Measurements from ENCODE around the gene SPATA6.
"Not testable (repeated sequence)": the region's sequence is repeated elsewhere in the genome, so short reads cannot be mapped to it uniquely, and the experiment has no call there.

The SPATA6 gene

DNA sequence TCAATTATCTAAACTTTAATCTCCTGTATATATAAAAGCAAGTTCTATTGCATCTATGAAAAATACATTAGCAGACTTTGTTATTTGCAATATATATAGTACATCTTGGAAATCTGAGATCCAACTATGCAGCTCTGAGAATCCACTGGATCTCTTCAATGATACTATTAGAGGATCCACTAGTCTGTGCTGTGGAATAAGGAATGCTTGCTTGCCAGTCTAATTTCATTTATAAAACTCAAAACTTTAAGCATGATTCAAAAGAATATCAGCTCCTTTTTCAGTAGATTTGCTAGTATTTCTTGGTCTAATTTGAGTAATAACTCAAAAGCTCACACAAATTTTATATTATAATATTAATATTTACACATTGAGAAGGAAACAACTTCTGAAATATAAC lies 115.1 kb downstream of the SPATA6 start:
- no peak for DNase-seq (ENCODE audit: low spot score)

DNA sequence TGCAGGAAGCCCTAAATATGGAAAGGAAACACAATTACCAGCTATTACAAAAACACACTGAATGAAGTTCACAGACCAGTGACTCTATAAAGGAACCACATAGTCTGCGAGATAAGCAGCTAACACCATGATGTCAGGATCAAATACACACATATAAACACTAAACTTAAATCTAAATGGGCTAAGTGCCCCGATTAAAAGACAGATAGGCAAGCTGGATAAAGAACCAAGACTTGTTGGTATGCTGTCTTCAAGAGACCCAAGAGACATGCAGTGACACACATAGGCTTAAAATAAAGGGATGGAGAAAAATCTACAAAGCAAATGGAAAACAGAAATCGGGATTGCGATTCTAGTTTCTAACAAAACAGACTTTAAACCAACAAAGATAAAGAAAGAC lies 127.6 kb downstream of the SPATA6 start:
- no peak for DNase-seq (ENCODE audit: low spot score)

DNA sequence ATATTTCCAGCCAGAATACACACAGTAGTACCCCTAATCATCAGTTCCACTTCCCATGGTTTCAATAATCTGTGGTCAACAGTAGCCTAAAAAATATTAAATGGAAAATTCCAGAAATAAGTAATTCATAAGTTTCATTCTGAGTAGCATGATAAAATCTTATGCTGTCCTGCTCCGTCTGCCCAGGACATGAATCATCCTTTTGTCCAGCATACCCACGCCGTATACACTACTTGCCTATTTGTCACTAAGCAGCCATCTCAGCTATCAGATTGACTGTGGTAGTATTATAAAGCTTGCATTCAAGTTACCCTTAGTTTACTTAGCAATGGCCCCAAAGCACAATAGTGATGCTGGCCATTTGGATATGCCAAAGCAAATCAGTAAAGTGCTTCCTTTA lies 130.8 kb downstream of the SPATA6 start:
- DNase-seq (ENCODE audit: low spot score): no peak

DNA sequence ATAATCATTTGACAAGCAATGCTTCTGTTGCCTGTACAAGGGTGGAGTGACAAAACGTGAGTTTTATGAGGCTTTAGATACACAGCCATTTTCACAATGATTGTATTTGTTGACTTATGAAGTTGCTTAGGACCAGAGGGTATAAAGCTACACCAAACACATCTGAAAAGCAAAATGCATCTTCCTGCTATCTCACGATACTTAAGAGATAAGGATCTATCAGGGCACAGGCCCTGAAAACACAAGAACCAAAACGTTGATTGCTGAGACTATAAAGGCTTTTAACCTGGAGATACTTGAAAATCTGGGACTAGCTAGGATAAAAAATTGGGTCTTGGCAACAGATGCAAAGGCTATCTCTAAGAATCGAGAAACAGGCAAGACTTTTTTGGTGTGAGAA lies 133.7 kb downstream of the SPATA6 start:
- no peak for DNase-seq (ENCODE audit: low spot score)

DNA sequence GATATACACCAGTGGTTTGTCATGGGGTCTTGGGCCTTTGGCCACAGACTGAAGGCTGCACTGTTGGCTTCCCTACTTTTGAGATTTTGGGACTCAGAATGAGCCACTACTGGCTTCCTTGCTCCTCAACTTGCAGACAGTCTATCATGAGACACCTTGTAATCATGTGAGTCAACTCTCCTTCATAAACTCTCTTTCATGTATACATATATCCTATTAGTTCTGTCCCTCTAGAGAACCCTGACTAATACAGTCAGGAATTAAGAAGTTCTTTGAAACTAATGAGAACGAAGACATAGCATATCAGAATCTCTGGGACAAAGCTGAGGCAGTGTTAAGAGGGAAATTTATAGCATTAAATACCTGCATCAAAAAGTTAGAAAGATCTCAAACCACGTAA lies 138.7 kb downstream of the SPATA6 start:
- DNase-seq (ENCODE audit: low spot score): no peak

DNA sequence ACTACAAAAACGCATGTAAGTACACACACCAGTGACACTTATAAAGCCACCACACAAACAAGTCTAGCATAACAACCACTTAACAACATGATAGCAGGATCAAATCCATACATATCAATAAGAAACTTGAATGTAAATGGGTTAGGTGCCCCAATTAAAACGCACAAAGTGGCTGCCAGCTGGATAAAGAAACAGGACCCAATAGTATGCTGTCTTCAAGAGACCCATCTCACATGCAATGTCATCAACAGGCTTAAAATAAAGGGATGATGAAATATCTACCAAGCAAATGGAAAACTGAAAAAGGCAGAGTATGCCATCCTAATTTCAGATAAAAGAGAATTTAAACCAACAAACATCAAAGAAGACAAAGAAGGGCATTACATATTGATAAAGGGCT lies 139.9 kb downstream of the SPATA6 start:
- DNase-seq (ENCODE audit: low spot score): no peak

DNA sequence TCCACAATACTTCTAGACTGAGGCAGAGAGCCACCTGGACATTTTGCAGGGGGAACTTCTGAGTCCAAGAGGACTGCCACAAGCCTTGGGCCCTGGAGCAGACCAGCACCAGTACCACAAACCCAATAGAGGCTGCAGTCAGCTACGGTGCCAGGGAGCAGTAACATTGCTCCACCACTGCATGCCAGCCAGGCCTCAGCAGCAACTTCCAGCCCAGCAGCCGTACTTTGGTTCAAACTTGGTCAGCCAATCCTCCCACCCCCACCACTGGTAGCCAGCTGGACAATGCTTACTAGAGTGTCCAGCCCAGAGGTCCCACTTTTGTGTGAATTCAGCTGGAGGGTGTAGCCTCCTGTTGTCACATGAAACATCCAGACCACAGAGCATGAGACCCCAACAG lies 142.1 kb downstream of the SPATA6 start:
- DNase-seq (ENCODE audit: low spot score): no peak

DNA sequence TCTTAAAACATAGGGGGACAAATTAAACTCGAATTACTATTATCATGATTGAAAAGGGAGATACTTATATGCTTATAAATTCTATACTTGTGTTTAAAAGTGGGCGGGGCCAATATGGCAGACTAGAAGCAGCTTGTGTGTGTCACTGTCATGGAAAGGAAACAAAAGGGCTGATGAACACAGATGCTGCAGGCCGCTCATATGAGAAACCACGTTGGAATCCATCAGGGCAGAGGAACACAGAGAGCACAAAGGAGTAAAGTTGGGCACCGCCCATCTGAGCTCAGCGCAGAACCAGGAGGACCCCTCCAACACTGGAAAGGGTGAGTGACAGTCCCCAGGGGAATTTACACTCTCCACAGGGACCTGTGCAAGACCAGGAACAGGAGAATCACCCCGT lies 142.5 kb downstream of the SPATA6 start:
- no peak for DNase-seq (ENCODE audit: low spot score)

DNA sequence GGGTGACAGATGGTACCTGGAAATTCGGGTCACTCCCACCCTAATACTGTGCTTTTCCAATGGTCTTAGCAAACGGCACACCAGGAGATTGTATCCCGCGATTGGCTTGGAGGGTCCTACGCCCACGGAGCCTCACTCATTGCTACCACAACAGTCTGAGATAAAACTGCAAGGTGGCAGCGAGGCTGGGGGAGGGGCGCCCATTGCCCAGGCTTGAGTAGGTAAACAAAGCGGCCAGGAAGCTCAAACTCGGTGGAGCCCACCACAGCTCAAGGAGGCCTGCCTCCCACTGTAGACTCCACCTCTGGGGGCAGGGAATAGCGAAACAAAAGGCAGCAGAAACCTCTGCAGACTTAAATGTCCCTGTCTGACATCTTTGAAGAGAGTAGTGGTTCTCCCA lies 160.2 kb downstream of the SPATA6 start:
- DNase-seq (ENCODE audit: low spot score): not testable (repeated sequence)

DNA sequence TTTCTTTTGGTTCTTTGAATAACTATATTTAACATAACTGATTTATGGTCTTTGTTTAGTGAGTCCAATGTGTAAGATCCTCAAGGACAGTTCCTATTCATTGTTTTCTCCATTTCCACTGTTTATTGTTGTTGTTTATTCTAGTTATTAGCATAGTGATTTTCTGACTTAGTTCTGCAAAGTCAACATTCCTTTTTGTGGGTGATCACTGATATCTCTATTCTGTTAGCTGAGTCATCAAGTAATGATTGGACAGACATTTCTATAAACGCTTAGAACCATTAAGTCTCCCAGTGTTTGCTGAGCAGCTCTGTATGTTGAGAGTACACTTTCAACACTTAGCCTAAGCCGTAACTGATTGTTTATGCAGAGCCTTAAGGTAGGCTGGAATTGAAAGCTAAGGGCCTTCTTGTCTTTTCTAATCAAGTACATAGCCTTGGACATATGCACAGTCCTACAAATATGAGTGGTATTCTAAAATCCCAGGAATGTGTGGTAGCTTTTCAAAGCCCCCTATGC lies 162.4 kb downstream of the SPATA6 start:
- DNase-seq (ENCODE audit: low spot score): no peak

DNA sequence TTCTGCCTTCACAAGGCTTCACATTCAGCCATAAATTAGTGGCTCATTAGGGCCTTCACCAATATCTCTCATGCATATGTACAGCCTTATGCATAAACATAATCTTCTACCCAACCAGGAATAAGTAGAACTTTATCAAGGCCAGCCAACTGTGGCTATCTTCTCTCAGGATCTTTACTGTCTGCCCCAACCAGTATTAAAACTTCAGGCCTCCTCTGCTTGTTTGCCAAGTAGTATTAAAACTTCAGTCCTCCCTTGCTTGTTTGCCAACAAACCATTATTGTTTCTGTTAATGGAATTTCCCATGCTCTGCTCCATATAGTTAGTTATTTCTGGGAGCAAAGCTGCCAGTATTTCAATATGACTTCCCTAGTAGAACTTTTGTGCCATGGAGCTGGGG lies 169.4 kb downstream of the SPATA6 start:
- DNase-seq (ENCODE audit: low spot score): no peak

DNA sequence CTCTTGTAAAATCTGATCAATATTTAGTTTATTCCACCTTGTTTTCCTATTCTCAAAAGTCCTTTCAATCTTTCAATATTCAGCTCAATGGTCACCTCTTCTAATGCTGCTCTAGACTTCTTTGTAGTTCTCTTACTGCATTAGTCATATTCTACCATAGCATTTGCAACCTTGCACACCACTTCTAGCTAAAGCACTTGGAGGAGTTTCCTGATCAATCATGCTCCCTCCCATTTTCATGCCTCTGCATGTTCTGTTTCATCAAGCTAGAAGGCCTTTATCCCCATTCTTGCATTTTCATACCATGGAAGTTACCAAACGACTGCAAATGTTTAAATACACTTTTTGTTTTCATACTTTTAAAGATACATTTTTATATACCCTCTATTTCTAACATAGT lies 177.3 kb downstream of the SPATA6 start:
- DNase-seq (ENCODE audit: low spot score): no peak

DNA sequence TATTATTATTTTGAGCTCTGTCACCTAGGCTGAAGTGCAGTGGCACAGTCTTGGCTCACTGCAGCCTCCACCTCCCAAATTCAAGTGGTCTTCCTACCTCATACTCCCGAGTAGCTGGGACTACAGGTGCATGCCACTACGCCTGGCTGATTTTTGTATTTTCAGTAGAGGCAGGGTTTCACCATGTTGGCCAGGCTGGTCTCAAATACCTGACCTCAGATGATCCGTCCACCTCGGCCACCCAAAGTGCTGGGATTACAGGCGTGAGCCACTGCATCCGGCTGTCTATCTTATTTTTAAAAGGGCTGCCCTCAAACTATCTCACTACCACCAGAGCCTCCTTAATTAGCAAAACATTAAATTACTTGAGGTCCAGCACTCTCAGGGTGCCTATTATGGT lies 177.9 kb downstream of the SPATA6 start:
- not testable (repeated sequence) for DNase-seq (ENCODE audit: low spot score)

DNA sequence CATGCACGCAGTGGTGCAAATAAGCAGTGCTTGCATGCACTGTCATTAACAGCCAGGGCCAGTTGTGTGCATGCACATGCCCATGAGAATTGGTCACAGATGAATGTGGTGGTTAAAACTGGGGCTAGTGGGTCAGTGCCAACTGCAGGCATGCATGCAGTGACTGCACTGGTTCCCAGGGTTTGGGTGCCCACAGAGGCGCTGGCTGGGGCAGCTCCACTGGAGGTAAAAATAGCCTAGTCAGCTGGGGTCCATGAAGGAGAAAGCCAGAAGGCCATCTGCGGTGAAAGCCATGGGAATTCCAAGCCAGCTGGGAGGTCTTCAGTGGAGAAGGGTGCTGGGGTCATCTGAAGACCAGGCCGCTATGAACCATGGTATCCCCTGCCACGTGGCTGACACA lies 179.3 kb downstream of the SPATA6 start:
- no peak for DNase-seq (ENCODE audit: low spot score)

DNA sequence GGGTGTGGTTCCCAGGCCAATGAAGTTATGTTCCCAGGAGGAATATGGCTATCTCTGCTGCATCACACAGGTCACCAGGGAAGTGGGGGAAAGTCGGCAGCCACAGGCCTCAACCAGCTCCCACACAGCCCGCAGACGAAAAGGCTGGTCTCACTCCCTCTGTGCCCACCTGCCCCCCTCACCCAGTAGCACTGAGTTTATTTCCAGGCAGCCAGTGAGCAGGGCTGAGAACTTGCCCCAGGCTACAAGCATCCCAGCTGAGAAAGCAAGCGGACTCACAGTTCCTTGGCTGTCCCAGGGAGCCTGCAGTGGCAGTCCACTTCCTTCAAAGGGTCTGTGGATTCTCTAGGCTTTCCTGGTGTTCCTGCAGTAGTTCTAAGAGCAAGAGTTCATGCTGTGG lies 180.6 kb downstream of the SPATA6 start:
- DNase-seq (ENCODE audit: low spot score): no peak

DNA sequence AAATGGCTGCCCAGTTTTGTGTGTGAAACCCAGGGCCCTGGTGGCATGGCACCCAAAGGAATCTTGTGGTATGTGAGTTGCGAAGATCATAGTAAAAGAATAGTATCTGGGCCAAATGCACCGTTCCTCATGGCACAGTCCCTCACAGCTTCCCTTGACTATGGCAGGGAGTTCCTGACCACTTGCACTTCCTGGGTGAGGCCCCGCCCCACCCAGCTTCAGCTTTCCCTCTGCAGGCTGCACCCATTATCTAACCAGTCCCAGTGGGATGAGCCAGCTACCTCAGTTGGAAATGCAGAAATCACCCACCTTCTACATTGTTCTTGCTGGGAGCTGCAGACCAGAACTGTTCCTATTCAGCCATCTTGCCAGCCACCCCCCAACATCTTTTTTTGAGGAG lies 186.5 kb downstream of the SPATA6 start:
- no peak for DNase-seq (ENCODE audit: low spot score)

DNA sequence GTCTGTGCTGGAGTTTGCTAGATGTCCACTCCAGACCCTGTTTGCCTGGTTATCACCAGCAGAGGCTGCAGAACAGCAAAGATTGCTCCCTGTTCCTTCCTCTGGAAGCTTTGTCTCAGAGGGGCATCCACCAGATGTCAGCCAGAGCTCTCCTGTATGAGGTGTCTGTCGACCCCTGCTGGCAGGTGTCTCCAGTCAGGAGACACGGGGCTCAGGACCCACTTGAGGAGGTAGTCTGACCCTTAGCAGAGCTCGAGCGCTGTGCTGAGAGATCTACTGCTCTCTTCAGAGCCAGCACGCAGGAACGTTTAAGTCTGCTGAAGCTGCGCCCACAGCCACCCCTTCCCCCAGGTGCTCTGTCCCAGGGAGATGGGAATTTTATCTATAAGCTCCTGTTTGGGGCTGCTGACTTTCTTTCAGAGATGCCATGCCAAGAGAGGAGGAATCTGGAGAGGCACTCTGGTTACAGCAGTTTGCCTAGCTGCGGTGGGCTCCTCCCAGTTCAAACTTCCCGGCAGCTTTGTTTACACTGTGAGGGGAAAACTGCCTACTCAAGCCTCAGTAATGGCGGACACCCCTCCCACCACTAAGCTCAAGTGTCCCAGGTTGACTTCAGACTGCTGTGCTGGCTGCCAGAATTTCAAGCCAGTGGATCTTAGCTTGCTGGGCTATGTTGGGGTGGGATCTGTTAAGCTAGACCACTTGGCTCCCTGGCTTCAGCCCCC lies 187.1 kb downstream of the SPATA6 start:
- not testable (repeated sequence) for DNase-seq (ENCODE audit: low spot score)

DNA sequence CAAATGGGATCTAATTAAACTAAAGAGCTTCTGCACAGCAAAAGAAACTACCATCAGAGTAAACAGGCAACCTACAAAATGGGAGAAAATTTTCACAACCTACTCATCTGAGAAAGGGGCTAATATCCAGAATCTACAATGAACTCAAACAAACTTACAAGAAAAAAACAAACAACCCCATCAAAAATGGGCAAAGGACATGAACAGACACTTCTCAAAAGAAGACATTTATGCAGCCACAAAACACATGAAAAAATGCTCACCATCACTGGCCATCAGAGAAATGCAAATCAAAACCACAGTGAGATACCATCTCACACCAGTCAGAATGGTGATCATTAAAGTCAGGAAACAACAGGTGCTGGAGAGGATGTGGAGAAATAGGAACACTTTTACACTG lies 189.7 kb downstream of the SPATA6 start:
- not testable (repeated sequence) for DNase-seq (ENCODE audit: low spot score)

DNA sequence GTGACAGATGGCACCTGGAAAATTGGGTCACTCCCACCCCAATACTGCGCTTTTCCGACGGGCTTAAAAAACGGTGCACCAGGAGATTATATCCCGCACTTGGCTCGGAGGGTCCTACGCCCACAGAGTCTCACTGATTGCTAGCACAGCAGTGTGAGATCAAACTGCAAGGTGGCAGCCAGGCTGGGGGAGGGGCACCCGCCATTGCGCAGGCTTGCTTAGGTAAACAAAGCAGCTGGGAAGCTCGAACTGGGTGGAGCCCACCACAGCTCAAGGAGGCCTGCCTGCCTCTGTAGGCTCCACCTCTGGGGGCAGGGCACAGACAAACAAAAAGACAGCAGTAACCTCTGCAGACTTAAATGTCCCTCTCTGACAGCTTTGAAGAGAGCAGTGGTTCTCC lies 194.6 kb downstream of the SPATA6 start:
- DNase-seq (ENCODE audit: low spot score): not testable (repeated sequence)

DNA sequence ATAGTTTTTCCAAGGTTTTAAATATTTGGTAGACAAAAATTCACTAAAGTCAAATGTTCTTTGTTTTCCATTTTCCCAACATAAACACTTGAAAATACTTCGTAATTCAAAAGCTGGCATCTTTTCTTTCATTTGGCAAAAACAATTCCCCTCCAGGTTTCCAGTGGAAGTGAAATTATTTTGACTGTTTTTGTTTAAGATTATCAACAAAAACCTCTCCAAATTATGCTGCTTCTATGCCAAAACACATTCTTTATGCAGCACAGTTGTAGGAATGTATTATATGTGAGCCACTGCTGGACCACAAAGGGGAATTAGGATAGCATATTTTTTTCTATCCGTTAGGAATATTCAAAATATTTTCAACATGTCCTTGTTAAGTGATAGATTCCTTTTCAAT lies 205.4 kb downstream of the SPATA6 start:
- no peak for DNase-seq (ENCODE audit: low spot score)

DNA sequence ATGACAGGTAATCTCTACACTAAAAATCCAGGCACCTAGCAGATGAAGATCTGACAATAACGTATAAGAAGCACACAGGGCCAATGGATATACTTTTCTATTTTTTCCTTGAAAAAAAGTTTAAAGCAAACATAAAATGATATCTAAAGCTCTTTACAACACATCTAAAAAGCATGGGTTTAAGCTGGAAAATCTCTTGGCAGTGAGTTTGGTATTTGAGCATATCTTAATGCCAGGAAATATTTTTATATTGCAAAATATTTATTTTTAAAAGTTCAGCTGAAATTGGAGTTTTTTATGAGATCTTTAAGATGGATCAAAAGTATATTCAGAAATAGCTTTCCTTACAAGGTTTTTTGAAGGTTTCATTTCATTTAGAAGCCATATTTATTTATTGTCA lies 209.0 kb downstream of the SPATA6 start:
- no peak for DNase-seq (ENCODE audit: low spot score)

DNA sequence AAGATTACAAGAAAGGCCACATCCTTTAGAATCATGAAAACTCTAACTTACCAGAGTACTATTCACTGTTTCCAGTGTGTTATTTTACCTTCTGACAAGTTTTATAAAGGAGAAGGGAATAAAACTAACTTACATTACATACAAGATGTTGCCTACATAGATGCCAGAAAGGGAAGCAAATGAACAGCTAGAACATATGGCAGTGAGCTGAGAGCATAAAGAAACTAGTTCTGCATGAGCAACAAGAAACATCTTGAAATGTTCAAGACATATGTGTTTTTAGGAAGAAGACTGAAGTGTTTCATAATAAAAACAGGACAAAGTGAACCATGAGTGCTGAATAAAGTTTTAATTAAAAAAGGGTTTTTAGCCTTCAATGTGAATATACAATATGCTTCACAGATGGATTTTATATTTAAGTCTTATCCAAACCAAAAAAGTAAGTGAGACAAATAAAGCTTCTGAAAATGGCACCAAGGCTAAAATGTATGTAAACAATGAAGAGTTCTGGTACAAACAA lies 210.1 kb downstream of the SPATA6 start:
- no peak for DNase-seq (ENCODE audit: low spot score)

DNA sequence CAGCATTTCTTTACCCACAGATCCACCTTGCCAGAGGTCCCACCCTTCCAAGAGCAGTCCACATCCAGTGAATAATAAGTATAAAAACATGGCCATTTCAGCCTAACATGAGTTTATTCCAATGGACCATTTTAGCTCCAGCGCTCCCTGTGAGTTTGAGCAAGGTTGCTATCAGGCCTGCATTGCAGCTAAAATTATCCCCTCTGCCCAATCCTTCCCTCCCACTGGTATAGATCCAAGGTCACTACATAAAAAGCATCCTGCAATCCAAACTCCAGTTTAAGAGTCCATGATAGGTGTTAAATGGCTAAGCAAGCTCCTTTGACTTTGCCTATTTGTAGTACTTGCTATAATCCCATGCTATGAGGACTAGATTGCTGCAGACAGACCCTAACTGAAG lies 213.9 kb downstream of the SPATA6 start:
- no peak for DNase-seq (ENCODE audit: low spot score)

DNA sequence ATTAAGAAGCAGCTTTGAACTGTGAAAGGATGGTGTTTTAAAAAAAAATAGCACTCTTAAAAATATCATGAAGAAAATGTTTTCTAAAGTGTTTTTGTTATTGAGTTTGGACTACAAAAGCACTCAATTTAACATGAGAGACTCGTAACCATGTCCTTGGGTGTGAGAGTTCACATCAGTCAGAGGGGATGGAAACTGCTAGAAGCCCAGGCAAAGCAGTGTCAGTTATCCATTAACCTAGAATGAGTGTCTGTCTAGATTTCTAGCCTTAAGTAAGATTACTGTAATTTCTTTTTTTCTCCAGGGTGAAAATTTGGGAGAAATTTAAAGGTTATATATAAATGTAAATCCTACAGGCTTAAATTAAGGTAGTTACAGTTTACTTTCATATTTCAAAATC lies 217.8 kb downstream of the SPATA6 start:
- DNase-seq (ENCODE audit: low spot score): no peak

All from CD4-positive, alpha-beta T cell treated with Interleukin-2 at 100 ng/mL for 4 hours (primary cell).